ENCODE results near the gene SLC22A23.

GRCh38 chr6:3489027-3489757 is 32.3 kb upstream of the SLC22A23 start:
- TF ChIP-seq, protein P1, sequence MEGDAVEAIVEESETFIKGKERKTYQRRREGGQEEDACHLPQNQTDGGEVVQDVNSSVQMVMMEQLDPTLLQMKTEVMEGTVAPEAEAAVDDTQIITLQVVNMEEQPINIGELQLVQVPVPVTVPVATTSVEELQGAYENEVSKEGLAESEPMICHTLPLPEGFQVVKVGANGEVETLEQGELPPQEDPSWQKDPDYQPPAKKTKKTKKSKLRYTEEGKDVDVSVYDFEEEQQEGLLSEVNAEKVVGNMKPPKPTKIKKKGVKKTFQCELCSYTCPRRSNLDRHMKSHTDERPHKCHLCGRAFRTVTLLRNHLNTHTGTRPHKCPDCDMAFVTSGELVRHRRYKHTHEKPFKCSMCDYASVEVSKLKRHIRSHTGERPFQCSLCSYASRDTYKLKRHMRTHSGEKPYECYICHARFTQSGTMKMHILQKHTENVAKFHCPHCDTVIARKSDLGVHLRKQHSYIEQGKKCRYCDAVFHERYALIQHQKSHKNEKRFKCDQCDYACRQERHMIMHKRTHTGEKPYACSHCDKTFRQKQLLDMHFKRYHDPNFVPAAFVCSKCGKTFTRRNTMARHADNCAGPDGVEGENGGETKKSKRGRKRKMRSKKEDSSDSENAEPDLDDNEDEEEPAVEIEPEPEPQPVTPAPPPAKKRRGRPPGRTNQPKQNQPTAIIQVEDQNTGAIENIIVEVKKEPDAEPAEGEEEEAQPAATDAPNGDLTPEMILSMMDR (IDR thresholded peaks at IDR 0.05): no peak
- TF ChIP-seq POLR2A (IDR thresholded peaks at IDR 0.05) (no peak), POLR2AphosphoS5 (IDR thresholded peaks at IDR 0.05) (no peak)

Measured in gastroesophageal sphincter (tissue), 3 donors.